GM21786 (cell line): ENCODE data around the gene USP44.
A peak's percentile ranks its signal among the peaks of the same experiment; 100 is the strongest.
"Not testable (repeated sequence)": the region's sequence is repeated elsewhere in the genome, so short reads cannot be mapped to it uniquely, and the experiment has no call there.

Source experiments
- ATAC-seq: cut with Tn5 transposase; IDR thresholded peaks from one replicate; pipeline ENCODE4 v1.9.1; 2021; ENCODE audit not compliant: unreplicated experiment

Gene USP44

GRCh38 chr12:95511977-95512376 lies 39.3 kb downstream of the USP44 start:
- ATAC-seq, result no peak

- ATAC-seq, result no peak
Observed at GRCh38 chr12:95509300-95509699, 42.0 kb downstream of the USP44 start.

- no peak for ATAC-seq
Observed at GRCh38 chr12:95506707-95507523, 44.4 kb downstream of the USP44 start.

- no peak for ATAC-seq
Observed at GRCh38 chr12:95505039-95505438, 46.2 kb downstream of the USP44 start.

- ATAC-seq, result no peak
Observed at GRCh38 chr12:95504140-95504539, 47.1 kb downstream of the USP44 start.

- no peak for ATAC-seq
Observed at GRCh38 chr12:95499772-95500171, 51.5 kb downstream of the USP44 start.

- ATAC-seq, result no peak
Observed at GRCh38 chr12:95498968-95499367, 52.3 kb downstream of the USP44 start.

- ATAC-seq, result no peak
Observed at GRCh38 chr12:95497031-95497430, 54.2 kb downstream of the USP44 start.

- no peak for ATAC-seq
Observed at GRCh38 chr12:95495433-95495832, 55.8 kb downstream of the USP44 start.

GRCh38 chr12:95494888-95495287 lies 56.4 kb downstream of the USP44 start:
- ATAC-seq, result no peak

- no peak for ATAC-seq
Observed at GRCh38 chr12:95492462-95492861, 58.8 kb downstream of the USP44 start.

GRCh38 chr12:95487024-95487423 lies 64.3 kb downstream of the USP44 start:
- ATAC-seq, result no peak

GRCh38 chr12:95484524-95484923 lies 66.8 kb downstream of the USP44 start:
- ATAC-seq, result no peak

- ATAC-seq, result not testable (repeated sequence)
Observed at GRCh38 chr12:95482564-95482963, 68.7 kb downstream of the USP44 start.

GRCh38 chr12:95481888-95482287 lies 69.4 kb downstream of the USP44 start:
- no peak for ATAC-seq

- ATAC-seq, result no peak
Observed at GRCh38 chr12:95481072-95481471, 70.2 kb downstream of the USP44 start.

GRCh38 chr12:95480230-95480629 lies 71.0 kb downstream of the USP44 start:
- ATAC-seq, result no peak

- ATAC-seq, result no peak
Observed at GRCh38 chr12:95474660-95474958, 76.7 kb downstream of the USP44 start.

- peak; percentile 97 for ATAC-seq
Observed at GRCh38 chr12:95473884-95474659, 77.2 kb downstream of the USP44 start, which contains the start of gene METAP2. Gene METAP2, plus strand, starts transcription at chr12:95474152. Its CDS starts 28 bp downstream, at chr12:95474180.

- ATAC-seq, result peak; percentile 29
Observed at GRCh38 chr12:95473231-95473883, 77.9 kb downstream of the USP44 start.

GRCh38 chr12:95470300-95470699 lies 81.0 kb downstream of the USP44 start:
- no peak for ATAC-seq
